Caco-2 (cell line): ENCODE measurements around the gene KIAA1958. TPM values are rescaled to one million over a fixed set of nuclear protein-coding genes. Genes with fewer than 3 reads are reported as not detected.

Source experiments
- BruUV-seq: library from RNA; stranded (reverse); fragments of 400-500 nt; replicated peaks from 2 replicates; lab custom pipeline; 2021; lab: Mats Ljungman, UMichigan
- CTCF ChIA-PET: fragments of 300-600 bp; sonication (Branson Sonifier 250); formaldehyde crosslinking; loops from one replicate; lab custom pipeline; 2022; ENCODE audit warnings: antibody characterized with exemption; lab: Charles Lee
- POLR2A ChIA-PET: fragments of 300-600 bp; sonication (Branson Sonifier 250); formaldehyde crosslinking; loops from one replicate; lab custom pipeline; 2022; ENCODE audit warnings: antibody characterized with exemption; lab: Charles Lee
- DNase-seq, 2 experiments: peaks; one replicate each; pipeline versions ENCODE4 v3.0.0 to v3.0.0-alpha.2; 2020 to 2022
- H3K27me3 ChIP-seq: replicated peaks from 2 replicates; pipeline ENCODE4 v1.6.0; 2011; ENCODE audit warnings: low read length; ENCODE audit not compliant: control insufficient read depth, insufficient read depth
- H3K36me3 ChIP-seq: 2 replicates; pipeline ENCODE4 v1.5.1; 2011; ENCODE audit warnings: low read length; ENCODE audit not compliant: control insufficient read depth, insufficient read depth
- H3K4me1 ChIP-seq: fragments of 250-450 bp; sonication (Bioruptor Pico); 2 replicates; pipeline ENCODE4 v1.5.1; 2020; ENCODE audit warnings: mild to moderate bottlenecking
- H3K4me3 ChIP-seq: 2 replicates; pipeline ENCODE4 v1.5.1; 2011; ENCODE audit warnings: low read depth, mild to moderate bottlenecking, control low read depth, low read length
- H3K9me3 ChIP-seq: fragments of 250-450 bp; sonication (Bioruptor Pico); 2 replicates; pipeline ENCODE4 v1.5.1; 2020; ENCODE audit warnings: mild to moderate bottlenecking, moderate library complexity
- H3K27ac Mint-ChIP-seq: one replicate; pipeline ENCODE4 v1.8.0; 2022; ENCODE audit warnings: mixed read lengths; ENCODE audit not compliant: unreplicated experiment
- H3K27me3 Mint-ChIP-seq: one replicate; pipeline ENCODE4 v1.8.0; 2022; ENCODE audit warnings: mixed read lengths; ENCODE audit not compliant: insufficient read depth, unreplicated experiment
- H3K36me3 Mint-ChIP-seq: one replicate; pipeline ENCODE4 v1.8.0; 2022; ENCODE audit warnings: mild to moderate bottlenecking, mixed read lengths; ENCODE audit not compliant: insufficient read depth, unreplicated experiment
- H3K4me1 Mint-ChIP-seq: one replicate; pipeline ENCODE4 v1.8.0; 2022; ENCODE audit warnings: low read depth, mixed read lengths; ENCODE audit not compliant: unreplicated experiment
- H3K4me3 Mint-ChIP-seq: one replicate; pipeline ENCODE4 v1.8.0; 2022; ENCODE audit warnings: mild to moderate bottlenecking, moderate library complexity, mixed read lengths; ENCODE audit not compliant: unreplicated experiment
- H3K9me3 Mint-ChIP-seq: one replicate; pipeline ENCODE4 v1.8.0; 2022; ENCODE audit warnings: mixed read lengths; ENCODE audit not compliant: unreplicated experiment
- intact Hi-C: fragments of 100-400 bp; cut with micrococcal nuclease; formaldehyde crosslinking; loops from one replicate; pipeline ENCODE4 v1.10.0; 2022; ENCODE audit not compliant: unreplicated experiment
- total RNA-seq: library from RNA; stranded (reverse); gene quantifications from 2 replicates; pipeline ENCODE4 v1.2.3, GENCODE V29; 2022
- TF ChIP-seq, protein P1 (sequence below), 2 experiments: fragments of 200-600 bp in 1 of 2; IDR thresholded peaks; 1 replicate in 1 of 2; 2 replicates in 1 of 2; pipeline versions ENCODE4 v1.5.1 to v1.8.0; 2011 to 2022; ENCODE audit warnings: antibody characterized with exemption in 1 of 2, control low read depth in 1 of 2, inconsistent platforms in 1 of 2, low read depth in 1 of 2, low read length in 1 of 2, mild to moderate bottlenecking in 1 of 2, moderate library complexity in 1 of 2; ENCODE audit not compliant: insufficient read depth in 1 of 2, severe bottlenecking in 1 of 2, unreplicated experiment in 1 of 2

KIAA1958 gene
- total RNA-seq, 1 experiment from 2014 or later: 20.0 TPM

DNA sequence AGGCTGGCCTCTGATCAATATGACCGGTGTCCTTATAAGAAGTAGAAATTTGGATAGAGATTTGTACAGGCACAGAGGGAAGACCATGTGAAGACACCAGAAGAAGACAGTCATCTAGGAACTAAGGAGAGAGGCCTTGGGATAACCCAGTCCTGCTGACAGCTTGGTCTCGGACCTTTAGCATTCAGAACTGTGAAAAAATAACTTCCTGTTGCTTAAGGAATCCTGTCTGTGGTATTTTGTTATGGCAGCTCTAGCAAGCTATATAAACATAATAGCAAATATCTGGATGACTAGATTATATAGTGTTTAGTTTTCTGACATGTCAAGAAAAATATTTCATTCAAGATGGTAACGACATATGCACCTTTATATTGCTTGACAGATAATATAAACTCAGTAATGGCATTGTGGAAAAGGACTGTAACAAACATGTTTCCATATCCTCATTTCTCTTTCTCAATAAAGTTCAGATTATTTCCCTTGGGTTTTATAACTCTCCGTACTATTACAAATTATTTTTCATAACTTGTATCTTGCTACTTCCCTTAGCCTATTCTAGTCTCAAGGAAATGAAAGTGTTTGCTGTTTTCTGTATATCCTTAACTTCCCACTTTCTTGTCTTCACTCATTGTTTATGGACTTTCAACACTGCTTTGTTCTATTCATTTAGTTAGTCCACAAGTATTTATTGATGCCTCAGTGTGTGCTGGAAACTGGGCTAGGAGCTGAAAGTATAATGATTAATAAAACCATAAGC lies 62.4 kb downstream of the KIAA1958 start:
- Histone ChIP-seq H3K27me3 (no peaks in the 10 kb centered on the region), H3K36me3 (no peaks in the 10 kb centered on the region), H3K4me1 (peaks cover 20% of the 10 kb centered on the region), H3K4me3 (no peak overlapping the region), H3K9me3 (no peaks in the 10 kb centered on the region)
- BruUV-seq: no TSS peak
- POLR2A ChIA-PET: no interaction called here
- no peak overlapping the region for H3K27ac Mint-ChIP-seq
- DNase-seq: no peak
- H3K36me3 Mint-ChIP-seq: no peaks in the 10 kb centered on the region
- H3K4me3 Mint-ChIP-seq: no peak overlapping the region
- CTCF ChIA-PET: no interaction called here
- TF ChIP-seq, protein P1, sequence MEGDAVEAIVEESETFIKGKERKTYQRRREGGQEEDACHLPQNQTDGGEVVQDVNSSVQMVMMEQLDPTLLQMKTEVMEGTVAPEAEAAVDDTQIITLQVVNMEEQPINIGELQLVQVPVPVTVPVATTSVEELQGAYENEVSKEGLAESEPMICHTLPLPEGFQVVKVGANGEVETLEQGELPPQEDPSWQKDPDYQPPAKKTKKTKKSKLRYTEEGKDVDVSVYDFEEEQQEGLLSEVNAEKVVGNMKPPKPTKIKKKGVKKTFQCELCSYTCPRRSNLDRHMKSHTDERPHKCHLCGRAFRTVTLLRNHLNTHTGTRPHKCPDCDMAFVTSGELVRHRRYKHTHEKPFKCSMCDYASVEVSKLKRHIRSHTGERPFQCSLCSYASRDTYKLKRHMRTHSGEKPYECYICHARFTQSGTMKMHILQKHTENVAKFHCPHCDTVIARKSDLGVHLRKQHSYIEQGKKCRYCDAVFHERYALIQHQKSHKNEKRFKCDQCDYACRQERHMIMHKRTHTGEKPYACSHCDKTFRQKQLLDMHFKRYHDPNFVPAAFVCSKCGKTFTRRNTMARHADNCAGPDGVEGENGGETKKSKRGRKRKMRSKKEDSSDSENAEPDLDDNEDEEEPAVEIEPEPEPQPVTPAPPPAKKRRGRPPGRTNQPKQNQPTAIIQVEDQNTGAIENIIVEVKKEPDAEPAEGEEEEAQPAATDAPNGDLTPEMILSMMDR (IDR thresholded peaks at IDR 0.05; ENCODE audit: insufficient read depth in 1 of 2, low read depth in 1 of 2, low read length in 1 of 2, severe bottlenecking in 1 of 2, unreplicated experiment in 1 of 2): no peak
- no peaks in the 10 kb centered on the region for H3K9me3 Mint-ChIP-seq
- no peaks in the 10 kb centered on the region for H3K27me3 Mint-ChIP-seq
- intact Hi-C loops: no loop called here
- peaks cover 33% of the 10 kb centered on the region for H3K4me1 Mint-ChIP-seq

DNA sequence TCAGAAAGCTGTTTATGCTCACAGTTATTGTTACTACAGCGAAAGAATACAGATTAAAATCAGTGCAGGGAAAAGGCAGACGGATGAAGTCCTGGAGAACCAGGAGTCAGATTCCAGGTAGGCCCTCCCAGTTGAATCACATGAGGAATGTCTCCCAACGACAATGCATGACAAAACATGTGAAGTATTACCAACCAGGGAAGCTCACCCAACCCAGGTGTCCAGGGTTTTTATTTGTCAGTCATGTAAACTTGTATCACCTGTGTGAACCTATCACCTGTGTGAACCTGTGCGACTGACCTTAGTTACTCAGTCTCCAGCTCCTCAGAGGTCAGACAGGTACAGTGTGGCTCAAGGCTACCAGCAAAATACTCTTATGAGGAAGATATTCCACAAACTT lies 63.9 kb downstream of the KIAA1958 start:
- H3K27ac Mint-ChIP-seq: no peak overlapping the region
- DNase-seq: no peak
- no peak overlapping the region for H3K4me3 Mint-ChIP-seq
- Histone ChIP-seq H3K4me1 (peaks cover 20% of the 10 kb centered on the region), H3K36me3 (no peaks in the 10 kb centered on the region), H3K9me3 (no peaks in the 10 kb centered on the region), H3K4me3 (no peak overlapping the region), H3K27me3 (no peaks in the 10 kb centered on the region)
- CTCF ChIA-PET: no interaction called here
- POLR2A ChIA-PET: no interaction called here
- peaks cover 33% of the 10 kb centered on the region for H3K4me1 Mint-ChIP-seq
- TF ChIP-seq, protein P1 (IDR thresholded peaks at IDR 0.05; ENCODE audit: insufficient read depth in 1 of 2, low read depth in 1 of 2, low read length in 1 of 2, severe bottlenecking in 1 of 2, unreplicated experiment in 1 of 2): no peak
- H3K36me3 Mint-ChIP-seq: no peaks in the 10 kb centered on the region
- no peaks in the 10 kb centered on the region for H3K9me3 Mint-ChIP-seq
- no peaks in the 10 kb centered on the region for H3K27me3 Mint-ChIP-seq
- no TSS peak for BruUV-seq
- intact Hi-C loops: no loop called here

DNA sequence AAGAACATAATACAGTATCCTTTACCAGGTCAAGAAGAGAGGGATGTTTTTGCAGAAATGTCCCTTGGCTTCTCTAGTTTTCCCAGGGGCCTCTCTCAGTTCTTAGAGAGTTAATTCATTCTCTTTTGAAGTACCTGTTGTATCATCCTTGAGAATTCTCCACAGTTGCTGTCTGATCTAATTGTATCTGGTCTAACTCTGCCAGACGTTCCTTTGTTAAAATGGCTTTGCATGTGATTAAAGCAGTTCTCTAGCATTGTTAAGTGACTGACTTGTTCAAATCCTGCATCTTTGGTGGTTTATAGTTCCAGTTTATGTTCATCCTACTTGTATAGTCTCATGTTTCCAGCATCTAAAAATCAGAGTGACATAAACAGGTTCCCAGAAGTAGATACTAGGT lies 65.0 kb downstream of the KIAA1958 start:
- ChIA-PET CTCF (no interaction called here), POLR2A (no interaction called here)
- H3K36me3 Mint-ChIP-seq: no peaks in the 10 kb centered on the region
- H3K4me3 ChIP-seq: no peak overlapping the region
- H3K4me3 Mint-ChIP-seq: no peak overlapping the region
- TF ChIP-seq, protein P1 (IDR thresholded peaks at IDR 0.05; ENCODE audit: insufficient read depth in 1 of 2, low read depth in 1 of 2, low read length in 1 of 2, severe bottlenecking in 1 of 2, unreplicated experiment in 1 of 2): no peak
- no TSS peak for BruUV-seq
- no peaks in the 10 kb centered on the region for H3K9me3 ChIP-seq
- H3K27me3 ChIP-seq: no peaks in the 10 kb centered on the region
- peaks cover 26% of the 10 kb centered on the region for H3K4me1 ChIP-seq
- H3K4me1 Mint-ChIP-seq: peaks cover 31% of the 10 kb centered on the region
- H3K36me3 ChIP-seq: no peaks in the 10 kb centered on the region
- H3K27ac Mint-ChIP-seq: no peak overlapping the region
- intact Hi-C loops: no loop called here
- DNase-seq: no peak
- no peaks in the 10 kb centered on the region for H3K9me3 Mint-ChIP-seq
- no peaks in the 10 kb centered on the region for H3K27me3 Mint-ChIP-seq
